Vagina (tissue), 2 donors: ENCODE measurements around the gene DENND2C.

Experiments
- CTCF ChIP-seq, 3 experiments: fragments of 450-650 bp in 2 of 3; fragments of 200-600 bp in 1 of 3; sonication (generic) in 1 of 3; IDR thresholded peaks; one replicate each; pipeline ENCODE4 v1.5.1; 2017 to 2019; ENCODE audit warnings: antibody characterized with exemption in 3 of 3, mild to moderate bottlenecking in 2 of 3, moderate library complexity in 2 of 3
- POLR2A ChIP-seq, 2 donors: fragments of 450-650 bp; IDR thresholded peaks; one replicate each; pipeline ENCODE4 v1.6.1; 2017; ENCODE audit warnings: antibody characterized with exemption in 2 of 2, mild to moderate bottlenecking in 2 of 2, moderate library complexity in 2 of 2
- POLR2AphosphoS5 ChIP-seq, 2 donors: sonication (generic); formaldehyde crosslinking; IDR thresholded peaks; one replicate each; pipeline ENCODE4 v1.9.0; 2017; ENCODE audit warnings: antibody characterized with exemption in 2 of 2, mild to moderate bottlenecking in 2 of 2, low read depth in 1 of 2; ENCODE audit not compliant: insufficient read depth in 1 of 2

GRCh38 chr1:114702737-114703136 is 32.9 kb upstream of the DENND2C start:
- no peak for TF ChIP-seq CTCF (IDR thresholded peaks at IDR 0.05)
- TF ChIP-seq POLR2A (IDR thresholded peaks at IDR 0.05) = no peak
- no peak for TF ChIP-seq POLR2AphosphoS5 (IDR thresholded peaks at IDR 0.05; ENCODE audit: insufficient read depth in 1 of 2, low read depth in 1 of 2)
